Stomach (tissue), 4 donors: ENCODE results near the gene GPATCH3.

Source experiments
- POLR2A ChIP-seq, 4 donors: fragments of 450-650 bp; IDR thresholded peaks; one replicate each; pipeline ENCODE4 v1.6.1; 2016; ENCODE audit warnings: antibody characterized with exemption in 4 of 4, control low read depth in 2 of 4, mild to moderate bottlenecking in 1 of 4, moderate library complexity in 1 of 4
- TF ChIP-seq, protein P1 (sequence below), 7 experiments: fragments of 450-650 bp in 4 of 7; fragments of 200-600 bp in 3 of 7; sonication (generic) in 3 of 7; IDR thresholded peaks; one replicate each; pipeline ENCODE4 v1.5.1; 2016 to 2019; ENCODE audit warnings: antibody characterized with exemption in 7 of 7, control low read depth in 2 of 7, mild to moderate bottlenecking in 1 of 7

DNA sequence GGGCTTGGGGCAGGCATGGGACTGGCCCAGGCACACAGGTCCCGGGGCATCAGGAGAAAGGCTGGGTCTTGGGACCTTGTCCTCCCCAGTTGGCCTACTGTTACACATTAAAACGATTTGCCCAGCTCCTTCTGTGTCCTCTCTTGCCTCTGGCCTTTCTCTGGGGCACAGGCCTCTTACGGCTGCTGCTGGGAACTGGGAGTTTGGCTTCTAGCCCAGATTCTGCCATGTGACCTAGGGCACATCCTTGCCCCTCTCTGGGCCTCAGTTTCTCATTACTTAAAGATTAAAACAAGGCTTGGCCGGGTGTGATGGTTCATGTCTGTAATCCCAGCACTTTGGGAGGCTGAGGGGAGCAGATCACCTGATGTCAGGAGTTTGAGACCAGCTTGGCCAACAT lies 46.0 kb upstream of the GPATCH3 start:
- TF ChIP-seq, protein P1, sequence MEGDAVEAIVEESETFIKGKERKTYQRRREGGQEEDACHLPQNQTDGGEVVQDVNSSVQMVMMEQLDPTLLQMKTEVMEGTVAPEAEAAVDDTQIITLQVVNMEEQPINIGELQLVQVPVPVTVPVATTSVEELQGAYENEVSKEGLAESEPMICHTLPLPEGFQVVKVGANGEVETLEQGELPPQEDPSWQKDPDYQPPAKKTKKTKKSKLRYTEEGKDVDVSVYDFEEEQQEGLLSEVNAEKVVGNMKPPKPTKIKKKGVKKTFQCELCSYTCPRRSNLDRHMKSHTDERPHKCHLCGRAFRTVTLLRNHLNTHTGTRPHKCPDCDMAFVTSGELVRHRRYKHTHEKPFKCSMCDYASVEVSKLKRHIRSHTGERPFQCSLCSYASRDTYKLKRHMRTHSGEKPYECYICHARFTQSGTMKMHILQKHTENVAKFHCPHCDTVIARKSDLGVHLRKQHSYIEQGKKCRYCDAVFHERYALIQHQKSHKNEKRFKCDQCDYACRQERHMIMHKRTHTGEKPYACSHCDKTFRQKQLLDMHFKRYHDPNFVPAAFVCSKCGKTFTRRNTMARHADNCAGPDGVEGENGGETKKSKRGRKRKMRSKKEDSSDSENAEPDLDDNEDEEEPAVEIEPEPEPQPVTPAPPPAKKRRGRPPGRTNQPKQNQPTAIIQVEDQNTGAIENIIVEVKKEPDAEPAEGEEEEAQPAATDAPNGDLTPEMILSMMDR (IDR thresholded peaks at IDR 0.05), result no peak
- no peak for TF ChIP-seq POLR2A (IDR thresholded peaks at IDR 0.05)
